GM18526 (cell line): Measurements from ENCODE around the gene CFAP73.
A peak's percentile ranks its signal among the peaks of the same experiment; 100 is the strongest.

Source experiments
- POLR2A ChIP-seq: IDR thresholded peaks from 3 replicates; pipeline ENCODE4 v1.6.1; 2011; ENCODE audit not compliant: insufficient read length; ENCODE audit errors: extremely low read depth

CFAP73 gene

DNA sequence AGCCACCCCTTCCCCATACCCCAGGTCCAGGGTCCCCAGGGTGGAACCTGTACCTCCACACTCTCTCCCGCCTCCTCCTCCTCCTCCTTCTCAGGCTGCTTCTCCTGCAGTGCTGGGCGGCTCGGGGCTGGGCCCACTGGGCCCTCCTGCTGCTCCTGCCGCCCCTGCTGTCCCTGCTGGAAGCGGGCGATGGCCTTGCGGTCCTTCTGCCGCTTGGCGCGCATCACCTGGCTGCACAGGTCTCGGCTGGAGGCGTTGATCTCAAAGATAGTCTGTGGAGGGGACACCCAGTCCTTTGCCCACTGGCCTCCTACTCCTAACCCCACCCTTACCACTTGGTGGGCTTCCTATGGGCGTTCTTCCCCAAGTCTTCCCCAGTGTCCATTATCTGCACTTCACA, 14.5 kb downstream of the CFAP73 start:
- no peak for TF ChIP-seq POLR2A

DNA sequence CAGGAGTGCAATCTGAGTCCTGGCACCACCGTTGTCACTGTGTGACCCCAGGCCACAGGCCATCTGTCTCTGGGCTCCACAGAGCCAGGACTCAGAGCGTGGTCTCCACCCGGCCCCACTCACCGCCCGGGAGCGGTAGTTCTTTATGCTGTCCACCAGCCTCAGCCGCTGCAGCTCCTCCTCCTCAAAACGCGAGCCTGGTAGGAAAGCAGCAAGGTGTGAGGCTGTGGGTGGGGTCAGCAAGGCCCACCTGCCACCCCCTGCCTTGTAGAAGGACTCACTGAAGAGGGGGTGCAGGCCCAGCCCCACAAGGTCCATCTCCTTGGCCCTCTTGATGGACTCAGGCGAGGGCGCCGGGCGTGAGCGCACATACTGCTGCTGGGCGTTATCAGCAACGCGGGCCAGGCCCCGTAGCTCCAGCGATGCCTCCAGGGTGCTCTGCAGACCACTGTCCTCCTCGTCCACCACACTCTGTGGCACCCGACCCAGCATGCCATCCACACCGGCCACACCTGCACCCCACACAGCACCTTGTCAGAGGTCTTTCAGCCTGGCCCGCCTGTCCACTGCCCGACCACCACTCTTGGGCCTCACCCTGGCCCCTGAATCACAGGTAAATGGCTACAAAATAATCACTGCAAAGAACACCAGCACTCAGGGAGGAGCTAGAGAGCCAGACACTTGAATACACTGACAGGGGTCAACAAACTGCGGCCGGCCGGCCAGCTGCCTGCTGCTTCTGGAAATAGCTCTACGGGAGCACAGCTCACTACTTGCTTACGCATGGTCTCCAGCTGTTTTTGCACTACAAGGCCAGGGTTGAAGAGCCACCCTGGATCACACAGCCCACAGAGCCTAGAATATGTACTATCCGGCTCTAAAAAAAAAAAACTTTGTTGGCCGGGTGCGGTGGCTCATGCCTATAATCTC, 16.3 kb downstream of the CFAP73 start:
- no peak for TF ChIP-seq POLR2A

DNA sequence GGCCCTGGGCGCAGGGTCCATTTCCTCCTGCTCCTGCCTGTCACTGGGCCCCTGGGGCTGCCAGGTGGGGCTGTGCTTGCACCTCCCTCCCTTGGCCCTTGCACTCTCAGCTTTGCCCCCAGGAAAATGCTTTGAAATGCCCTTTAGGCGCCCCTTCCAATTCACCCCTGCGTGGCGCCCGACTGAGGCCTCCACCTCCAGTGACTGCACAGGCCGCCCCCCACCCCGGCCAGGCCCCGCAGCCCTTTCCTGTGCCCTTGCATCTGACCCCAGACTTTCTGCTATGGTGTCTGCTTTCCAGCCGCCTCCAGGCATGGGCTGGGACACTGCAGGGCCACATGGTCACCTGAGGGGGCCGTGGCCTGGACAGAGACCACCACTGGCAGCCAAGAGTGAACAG, 18.3 kb downstream of the CFAP73 start:
- TF ChIP-seq POLR2A: no peak

DNA sequence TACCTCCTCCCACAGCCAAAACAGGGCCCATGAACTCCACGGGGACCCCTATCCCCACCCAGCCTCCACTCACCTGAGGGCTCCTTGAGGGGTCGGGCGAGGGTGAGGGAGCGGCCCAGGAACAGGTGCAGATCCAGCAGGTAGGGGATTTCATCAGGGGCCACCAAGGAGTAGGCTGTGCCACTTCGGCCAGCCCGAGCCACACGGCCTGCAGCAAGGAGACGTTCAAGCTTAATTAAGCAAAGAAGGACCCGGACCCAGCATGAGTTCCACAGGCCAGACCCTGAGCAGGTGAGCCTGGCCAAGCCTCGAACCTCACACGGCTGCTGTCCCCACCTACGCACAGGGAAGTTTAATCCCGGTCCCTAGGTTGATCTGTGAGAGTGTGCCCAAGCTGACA, 20.2 kb downstream of the CFAP73 start:
- TF ChIP-seq POLR2A: no peak

DNA sequence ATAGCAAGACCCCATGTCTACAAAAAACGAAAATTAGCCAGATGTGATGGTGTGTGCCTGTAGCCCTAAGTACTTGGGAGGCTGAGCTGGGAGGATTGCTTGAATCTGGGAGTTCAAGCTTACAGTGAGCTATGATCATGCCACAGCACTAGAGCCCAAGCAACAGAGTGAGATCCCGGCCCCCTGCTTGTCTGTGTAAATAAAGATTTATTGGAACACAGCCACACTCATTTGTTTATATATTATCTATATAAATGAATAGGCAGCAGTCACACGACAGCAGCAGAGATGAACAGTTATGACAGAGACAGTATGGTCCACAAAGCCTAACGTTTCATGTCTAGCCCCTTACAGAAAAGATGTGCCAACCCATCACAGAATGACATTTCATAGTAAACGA, 20.9 kb downstream of the CFAP73 start:
- TF ChIP-seq POLR2A: no peak

DNA sequence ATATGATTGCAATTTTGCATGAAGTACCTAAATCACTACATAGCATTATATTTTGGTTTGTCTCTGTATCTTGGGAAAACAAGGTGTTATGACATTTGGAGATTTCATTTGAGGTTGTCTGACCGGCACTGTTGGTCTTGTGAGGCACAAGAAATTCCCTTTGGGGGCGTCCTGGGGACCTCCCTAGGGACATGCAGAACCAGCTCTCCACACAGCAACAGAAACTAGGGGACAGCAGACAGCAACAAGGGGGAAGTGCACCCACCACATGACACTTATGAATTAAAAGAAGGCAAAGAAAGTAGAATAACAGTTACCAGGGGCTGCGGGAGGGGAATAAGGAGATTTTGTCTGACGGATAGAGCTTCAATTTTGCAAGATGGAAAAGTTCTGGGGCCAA, 21.4 kb downstream of the CFAP73 start:
- TF ChIP-seq POLR2A: no peak

DNA sequence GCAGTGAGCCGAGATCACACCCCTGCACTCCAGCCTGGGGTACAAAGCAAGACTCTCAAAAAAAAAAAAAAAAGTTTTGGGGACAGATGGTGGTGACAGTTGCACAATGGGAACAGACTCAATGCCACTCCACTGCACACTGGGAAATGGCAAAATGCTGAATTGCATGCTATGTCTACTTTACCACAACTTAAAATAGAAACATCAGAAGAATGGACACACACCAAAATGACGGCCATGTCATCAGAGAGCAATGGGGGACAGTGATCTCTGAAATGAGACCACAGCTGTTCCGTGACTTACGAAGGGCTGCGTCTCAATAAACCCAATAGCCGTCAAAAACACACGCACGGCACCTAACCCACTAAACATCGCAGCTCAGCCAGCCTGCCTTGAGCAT, 22.0 kb downstream of the CFAP73 start:
- no peak for TF ChIP-seq POLR2A

DNA sequence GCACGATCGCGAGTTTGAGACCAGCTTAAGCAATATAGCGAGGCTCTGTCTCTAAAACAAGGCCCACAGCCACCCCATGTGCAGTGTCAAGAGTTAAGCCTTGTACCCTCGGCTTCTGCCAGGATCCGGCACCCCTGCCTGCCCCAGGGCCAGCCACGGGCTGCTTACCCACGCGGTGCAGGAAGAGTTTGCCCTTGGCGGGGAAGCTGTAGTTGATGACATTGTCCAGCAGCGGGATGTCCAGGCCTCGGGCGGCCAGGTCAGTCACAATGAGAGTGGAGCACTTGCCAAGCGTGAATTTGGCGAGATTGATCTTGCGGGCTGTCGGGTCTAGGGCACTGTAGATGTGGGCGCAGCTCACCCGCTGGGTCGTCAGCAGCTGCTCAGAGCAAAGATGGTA, 22.7 kb downstream of the CFAP73 start:
- TF ChIP-seq POLR2A: no peak

DNA sequence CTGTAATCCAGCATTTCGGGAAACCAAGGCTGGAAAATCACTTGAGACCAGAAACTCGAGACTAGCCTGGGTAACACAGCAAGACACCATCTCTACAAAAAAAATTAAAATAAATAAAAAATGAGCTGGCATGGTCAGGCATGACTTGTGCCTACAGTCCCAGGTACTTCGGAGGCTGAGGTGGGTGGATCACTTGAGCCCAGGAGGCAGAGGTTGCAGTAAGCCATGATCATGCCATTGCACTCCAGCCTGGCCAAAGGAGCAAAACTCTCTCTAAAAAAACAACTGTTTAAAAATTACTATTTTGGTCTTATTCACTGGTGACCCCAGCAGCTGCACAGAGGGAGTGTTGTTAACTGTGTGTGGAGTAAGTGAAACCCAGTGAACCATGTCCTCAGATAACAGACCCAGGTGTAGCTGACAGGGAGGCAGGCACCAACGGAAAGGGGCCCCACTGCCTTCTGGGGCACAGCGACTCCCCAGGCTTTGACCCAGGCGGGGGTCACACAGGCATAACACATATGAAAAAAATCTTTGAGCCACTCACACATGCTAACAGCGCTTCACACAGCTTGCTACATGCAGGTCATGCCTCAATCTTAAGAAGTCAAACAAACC, 23.7 kb downstream of the CFAP73 start:
- no peak for TF ChIP-seq POLR2A

DNA sequence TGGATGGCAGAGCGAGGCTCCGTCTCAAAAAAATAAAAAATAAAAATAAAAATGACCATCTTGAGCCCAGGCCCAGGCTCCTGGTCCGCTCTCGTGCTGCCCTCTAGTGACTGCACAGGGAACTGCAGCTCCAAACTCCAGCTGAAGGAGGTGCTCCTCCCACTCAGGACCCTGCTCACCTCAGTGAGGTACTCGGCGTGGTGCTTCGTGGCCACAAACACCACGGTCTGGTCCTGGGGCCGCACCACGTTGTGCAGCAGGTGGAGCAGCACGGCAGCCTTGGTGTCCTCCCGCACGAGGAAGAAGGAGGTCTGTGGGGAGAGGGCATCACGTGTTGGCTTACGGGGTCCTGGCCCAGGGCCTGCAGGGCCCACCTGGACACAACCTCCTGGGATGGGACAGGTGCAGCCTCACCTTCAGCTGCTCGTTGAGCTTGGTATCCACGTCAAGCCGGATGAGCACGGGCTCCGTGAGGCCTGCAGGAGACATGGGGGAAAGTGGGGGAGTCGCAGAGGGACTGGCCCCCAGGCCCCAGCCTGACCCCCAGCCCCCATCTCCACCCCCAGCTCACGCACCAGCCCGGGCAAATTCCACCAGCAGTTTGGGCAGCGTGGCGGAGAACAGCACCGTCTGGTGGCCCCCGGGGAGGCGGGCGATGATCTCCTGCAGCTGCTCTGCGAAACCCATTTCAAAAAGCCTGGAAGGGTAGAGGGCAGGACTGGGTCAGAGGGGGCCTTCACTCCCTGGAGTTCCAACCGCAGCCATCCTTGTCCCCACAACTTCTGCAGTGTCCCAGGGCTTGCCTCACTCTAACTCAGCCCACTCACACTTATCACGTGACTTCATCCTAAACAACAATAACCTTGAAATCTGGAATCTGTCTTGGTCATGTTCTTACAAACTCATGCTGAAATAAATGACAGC, 25.2 kb downstream of the CFAP73 start:
- no peak for TF ChIP-seq POLR2A

DNA sequence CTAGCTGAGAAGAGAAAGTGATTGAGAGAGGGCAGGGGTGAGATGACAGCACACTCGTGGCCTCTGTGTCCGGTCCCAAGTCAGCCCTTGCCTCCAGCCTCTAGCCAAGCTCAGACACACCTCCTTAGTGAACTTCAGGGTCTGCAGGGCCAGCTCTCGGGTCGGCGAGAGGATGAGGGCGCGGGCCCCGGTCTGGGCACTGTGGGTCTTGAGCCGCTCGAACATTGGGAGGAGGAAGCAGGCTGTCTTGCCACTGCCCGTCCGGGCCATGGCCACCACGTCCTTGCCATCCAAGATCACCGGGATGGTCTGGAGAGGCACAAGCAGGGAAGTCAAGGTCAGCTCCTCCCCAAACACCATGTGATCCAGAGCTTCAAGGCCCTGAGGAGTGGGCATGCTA, 29.5 kb downstream of the CFAP73 start:
- no peak for TF ChIP-seq POLR2A

DNA sequence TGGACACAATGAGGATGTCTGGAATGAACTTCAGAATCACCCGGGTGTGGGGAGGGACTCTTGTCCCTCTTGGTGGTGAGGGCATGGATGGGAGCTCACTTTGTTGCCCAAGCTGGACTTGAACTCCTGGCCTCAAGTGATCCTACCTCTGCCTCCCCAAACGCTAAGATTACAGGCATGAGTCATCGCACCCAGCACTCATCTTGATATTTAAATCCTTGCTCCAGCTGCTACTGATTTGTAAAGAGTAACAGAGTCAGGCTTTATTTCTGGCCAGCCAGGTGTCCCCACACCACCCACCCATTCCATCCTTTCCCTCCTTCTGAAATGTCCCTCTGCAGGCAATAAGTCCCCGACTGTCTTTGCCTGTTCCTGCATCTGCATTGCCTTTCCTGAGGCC, 30.8 kb downstream of the CFAP73 start:
- no peak for TF ChIP-seq POLR2A

DNA sequence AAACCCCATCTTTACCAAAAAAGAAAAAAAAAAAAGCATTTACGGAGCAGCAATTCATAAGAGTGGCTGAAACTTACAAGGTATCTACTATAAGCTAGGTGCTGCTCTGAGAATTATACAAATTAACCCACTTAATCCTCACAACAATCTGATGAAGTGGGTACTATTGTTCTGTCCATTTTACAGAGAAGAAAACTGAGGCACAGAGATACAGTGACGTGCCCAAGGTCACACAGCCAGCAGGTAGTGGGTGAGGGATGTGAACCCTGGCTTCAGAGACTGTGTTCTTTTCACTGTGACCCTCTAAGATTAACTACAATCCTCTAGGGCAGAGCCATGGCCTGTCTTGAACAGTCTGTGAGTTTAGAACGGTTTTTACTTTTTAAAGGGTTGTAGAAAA, 32.5 kb downstream of the CFAP73 start:
- TF ChIP-seq POLR2A: no peak

DNA sequence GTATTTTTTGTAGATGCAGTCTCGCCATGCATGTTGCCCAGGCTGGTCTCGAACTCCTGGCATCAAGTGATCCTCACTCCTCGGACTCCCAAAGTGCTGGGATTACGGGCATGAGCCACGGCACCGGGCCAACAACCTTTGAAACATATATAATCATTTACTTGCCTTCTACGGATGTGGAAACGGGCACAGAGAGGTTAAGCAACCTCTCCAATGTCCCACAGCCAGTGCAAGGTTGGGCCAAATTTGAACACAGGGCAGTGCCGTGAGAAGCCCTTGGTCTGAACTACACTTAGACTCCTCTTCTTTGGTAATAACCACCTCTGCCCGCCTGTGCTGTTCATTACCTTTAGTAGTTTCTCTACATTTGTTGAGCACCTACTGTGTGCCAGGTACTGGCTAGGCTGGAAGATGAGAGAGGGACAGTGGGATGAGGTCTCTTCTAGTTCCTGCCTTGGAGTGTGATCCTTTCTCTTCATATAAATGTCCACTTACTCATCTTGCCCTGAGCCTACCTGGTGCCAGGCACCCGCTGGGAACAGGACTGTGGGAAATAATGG, 33.6 kb downstream of the CFAP73 start:
- no peak for TF ChIP-seq POLR2A

DNA sequence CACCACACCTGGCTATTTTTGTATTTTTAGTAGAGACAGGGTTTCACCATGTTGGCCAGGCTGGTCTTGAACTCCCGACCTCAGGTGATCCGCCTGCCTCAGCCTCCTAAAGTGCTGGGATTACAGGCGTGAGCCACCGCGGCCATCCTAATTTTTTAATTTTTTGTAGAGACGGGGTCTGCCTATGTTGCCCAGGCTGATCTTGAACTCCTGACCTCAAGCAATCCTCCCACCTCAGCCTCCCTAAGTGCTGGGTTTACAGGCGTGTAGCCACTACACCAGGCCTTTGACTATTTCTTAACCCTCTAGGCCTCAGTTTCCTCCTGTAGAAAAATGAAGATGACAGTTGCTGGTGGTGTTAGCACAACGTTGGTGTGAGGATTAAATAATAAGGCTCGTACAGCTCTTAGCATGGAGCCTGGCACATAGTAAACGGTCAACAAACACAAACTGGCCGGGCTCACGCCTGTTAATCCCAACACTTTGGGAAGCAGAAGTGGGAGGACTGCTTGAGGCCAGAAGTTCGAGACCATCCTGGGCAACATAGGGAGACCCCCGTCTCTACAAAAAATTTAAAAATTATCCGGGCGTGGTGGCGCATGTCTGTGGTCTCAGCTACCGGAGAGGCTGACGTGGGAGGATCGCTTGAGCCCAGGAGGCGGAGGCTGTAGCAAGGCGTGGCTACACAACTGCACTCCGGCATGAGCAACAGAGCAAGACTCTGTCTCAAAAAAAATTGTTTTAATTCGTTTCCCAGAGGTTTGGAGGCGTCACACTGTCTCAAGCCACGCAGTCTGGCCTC, 34.8 kb downstream of the CFAP73 start:
- no peak for TF ChIP-seq POLR2A

DNA sequence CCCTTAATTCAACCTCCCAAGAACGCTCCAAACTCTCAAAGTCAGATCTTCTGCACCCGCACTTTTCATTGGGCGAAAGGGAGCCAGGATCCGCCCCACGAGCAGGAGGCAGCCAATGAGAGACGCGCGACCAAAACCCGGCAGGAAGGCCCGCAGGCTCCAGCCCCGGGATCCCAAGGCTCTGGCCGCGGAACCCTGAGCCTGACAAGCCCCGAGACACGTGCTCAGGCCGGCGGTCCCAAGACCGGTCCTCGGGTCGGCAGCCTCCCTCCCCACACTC, 35.3 kb downstream of the CFAP73 start:
- peak; percentile 52 for TF ChIP-seq POLR2A
